ELR (cell line): ENCODE data around the gene S100A11.

Experiments
- DNase-seq: peaks from one replicate; pipeline ENCODE4 v3.0.0-alpha.2; 2015; ENCODE audit warnings: low read depth

S100A11 gene

DNA sequence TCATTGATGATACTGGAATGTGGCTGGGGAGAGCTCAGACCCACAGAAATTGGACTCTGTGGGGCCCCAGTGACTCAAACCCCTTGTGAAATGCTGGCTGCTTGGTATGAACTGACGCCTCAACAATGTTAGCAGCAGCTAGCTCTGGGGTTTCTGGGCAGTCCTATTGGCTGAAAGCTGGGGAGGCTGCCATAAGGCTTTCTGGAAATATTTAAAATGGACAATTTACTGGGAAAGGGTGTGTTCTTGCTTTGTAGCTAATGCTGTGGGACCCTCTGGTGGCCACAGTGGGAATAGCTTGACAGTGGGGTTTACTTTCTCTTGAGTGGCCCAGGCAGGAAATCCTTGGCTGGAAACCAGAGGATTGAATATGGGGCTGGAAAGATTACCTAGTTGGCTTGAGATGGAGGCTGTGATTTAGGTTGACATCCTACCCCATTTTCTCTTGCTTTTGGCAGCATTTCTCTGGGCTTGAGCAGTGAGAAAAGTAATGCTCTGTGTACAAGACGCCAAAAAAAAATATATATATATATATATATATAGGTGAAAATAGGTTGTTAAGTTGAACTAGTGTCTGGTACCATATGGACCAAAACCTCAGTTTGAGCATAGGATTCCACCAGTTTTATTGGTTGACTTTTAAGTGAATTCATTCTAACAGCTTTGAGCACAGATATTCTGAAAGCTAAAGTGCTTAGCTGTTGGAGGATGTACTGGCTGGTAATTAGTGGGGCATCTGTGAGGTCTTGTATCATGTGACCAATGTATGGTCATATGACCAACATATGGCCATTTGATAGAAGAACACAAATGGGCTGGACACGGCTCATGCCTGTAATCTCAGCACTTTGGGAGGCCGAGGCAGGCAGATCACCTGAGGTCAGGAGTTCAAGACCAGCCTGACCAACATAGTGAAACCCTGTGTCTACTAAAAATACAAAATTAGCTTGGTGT lies 34.9 kb downstream of the S100A11 start:
- DNase-seq = peak; percentile 96

DNA sequence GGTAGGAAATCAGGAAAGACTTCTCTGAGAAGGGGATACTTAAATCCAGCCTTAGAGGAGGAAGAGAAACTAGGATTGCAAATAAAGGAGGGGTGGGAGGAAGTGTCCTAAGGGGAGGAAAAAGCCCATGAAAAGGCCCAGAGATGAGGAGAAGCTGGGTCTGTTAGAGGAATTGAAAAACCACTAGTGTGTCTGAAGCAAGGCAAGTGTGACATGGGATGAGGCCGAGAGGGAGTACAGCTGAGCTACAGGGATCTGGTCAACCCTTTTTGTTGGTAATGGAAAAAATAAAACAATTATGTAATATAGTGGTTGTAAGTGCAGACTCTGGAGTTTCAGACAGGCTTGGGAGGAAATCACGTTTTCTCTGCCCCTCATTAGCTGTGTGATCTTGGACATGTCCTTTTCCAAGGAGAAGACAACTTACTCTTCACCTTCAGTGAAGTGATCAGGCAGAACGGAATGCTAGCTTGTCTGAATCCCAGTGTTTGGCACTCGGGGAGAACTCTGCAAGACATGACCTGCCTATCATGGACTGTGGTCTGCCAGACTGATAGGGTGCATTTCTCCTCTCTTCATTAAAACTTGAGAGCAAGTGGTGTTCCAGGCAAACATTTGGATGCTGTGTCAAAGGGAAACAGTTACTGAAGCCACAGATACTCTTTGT lies 35.7 kb downstream of the S100A11 start:
- no peak for DNase-seq

GRCh38 chr1:151998611-151999362 lies 38.0 kb downstream of the S100A11 start:
- DNase-seq = peak; percentile 82

DNA sequence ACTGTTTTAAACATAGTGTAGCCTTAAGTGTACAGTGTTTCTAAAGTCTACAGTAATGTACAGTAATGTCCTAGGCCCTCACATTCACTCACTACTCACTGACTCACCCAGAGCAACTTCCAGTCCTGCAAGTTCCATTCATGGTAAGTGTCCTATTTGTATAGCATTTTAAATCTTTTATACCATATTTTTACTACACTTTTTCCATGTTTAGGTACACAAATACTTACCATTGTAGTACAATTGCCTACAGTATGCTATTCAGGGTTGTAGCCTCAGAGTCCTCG lies 39.6 kb downstream of the S100A11 start:
- peak; percentile 52 for DNase-seq

DNA sequence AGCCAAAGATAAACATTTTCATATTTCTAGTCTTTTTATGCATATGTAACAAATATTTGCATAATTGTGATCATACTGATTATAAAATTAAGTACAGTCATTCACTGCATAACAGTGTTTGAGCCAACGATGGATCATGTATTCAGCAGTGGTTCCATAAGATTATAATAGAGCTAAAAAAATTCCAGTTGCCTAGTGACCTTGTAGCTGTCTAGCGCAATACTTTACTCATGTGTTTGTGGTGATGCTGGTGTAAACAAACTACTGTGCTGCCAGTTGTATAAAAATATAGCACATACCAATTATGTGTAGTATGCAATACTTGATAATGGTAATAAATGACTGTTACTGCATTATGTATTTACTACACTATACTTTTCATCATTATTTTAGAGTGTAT lies 41.0 kb downstream of the S100A11 start:
- peak; percentile 83 for DNase-seq

DNA sequence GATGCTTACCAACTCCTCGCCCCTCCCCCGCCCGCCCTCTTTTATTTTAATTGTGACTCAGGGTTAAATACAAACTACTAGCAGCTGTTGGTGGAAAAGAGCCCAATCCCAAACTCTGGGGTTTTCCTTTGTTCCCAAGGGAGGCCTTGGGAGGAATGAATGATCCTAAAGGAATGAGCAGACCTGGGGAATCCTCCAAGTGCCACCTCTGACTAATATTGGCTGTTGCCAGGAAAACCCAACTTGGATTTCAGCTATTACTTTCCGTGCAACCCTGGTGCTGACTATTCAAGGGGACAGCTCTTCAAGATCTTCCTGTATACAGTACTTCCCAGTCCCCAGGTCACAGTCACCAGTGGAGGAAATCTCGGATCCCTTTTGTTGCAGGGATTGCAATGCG lies 41.8 kb downstream of the S100A11 start:
- DNase-seq = peak; percentile 97

- peak; percentile 83 for DNase-seq
Measured at GRCh38 chr1:151993734-151994496, 42.9 kb downstream of the S100A11 start, which contains the start of gene S100A10. S100A10 (minus strand) TSS chr1:151993859; CDS start chr1:151986230, 7,629 bp downstream.

GRCh38 chr1:151993084-151993733 lies 43.6 kb downstream of the S100A11 start:
- peak; percentile 63 for DNase-seq

GRCh38 chr1:151992303-151993083 lies 44.3 kb downstream of the S100A11 start:
- DNase-seq = peak; percentile 99

DNA sequence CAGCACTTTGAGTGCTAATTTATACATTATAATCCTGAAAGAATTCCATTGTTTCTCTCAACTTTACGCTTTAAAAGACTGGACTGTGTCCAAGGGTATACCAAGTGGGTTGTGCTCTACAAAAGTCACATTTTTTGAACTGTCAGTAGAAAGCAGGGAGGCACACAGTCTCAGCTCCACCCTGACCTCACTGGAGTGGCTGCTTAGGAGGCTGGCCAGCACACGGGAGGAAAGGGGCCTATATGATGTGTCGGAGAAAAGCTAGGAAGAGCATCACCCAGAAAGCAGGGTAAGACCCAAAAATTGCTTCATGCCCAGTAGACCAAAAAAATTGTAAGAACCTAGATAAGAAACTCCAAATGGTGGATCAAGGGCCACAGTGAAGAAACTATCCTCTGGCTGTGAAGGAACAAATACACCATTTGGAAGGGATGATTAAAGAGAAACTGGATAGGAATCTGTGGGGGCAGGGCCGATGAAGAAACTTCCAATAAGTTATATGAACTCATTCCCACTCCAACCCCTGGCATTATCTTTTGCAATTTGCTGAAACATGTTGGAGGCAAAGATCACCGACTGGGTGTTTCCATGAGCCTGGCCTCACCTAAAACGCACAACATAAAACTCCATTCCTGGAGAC lies 45.0 kb downstream of the S100A11 start:
- DNase-seq = no peak

DNA sequence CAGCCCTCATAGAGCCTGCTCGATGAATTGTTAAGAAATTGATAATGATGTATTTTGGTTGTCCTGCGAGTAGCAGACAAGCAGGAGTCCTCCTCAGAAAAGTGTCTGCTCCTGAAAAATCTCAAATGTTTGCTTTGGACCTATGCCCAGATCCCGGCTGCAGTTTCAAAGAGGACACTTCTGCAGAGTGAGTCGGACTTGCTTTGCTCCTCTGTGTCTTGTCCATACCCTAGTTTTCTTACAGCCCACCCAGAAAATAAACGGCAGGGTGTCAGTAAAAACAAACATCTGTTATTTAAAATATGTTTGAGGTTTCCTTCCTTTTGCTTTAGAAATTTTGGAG lies 46.0 kb downstream of the S100A11 start:
- peak; percentile 71 for DNase-seq

GRCh38 chr1:151990058-151990855 lies 46.5 kb downstream of the S100A11 start:
- DNase-seq = no peak

- DNase-seq = peak; percentile 93
Measured at GRCh38 chr1:151989211-151989862, 47.5 kb downstream of the S100A11 start.

DNA sequence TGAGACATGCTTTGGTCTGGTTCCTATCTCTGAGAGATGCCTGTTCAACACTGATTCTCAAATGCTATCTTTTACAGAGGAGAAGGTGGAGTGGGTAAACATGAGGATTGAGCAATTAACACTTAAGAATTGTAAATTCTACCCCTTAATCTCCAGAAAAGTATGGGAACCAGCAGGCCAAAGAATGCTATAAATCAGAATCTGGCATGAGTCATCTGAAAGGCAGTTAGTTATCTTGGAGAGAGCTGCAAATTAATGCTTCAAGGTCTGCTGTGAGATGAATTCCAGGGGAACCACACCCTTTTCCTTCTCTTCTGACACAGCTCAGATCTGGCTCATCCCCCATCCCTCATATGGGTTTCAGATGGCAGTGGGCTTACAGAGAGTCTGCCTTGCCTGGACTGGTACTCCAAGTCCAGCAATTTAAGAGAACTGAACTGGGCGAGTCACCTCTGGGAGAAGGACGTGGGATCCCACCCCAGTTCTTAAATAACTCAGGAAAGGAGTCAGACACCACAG lies 48.3 kb downstream of the S100A11 start:
- DNase-seq = peak; percentile 96

DNA sequence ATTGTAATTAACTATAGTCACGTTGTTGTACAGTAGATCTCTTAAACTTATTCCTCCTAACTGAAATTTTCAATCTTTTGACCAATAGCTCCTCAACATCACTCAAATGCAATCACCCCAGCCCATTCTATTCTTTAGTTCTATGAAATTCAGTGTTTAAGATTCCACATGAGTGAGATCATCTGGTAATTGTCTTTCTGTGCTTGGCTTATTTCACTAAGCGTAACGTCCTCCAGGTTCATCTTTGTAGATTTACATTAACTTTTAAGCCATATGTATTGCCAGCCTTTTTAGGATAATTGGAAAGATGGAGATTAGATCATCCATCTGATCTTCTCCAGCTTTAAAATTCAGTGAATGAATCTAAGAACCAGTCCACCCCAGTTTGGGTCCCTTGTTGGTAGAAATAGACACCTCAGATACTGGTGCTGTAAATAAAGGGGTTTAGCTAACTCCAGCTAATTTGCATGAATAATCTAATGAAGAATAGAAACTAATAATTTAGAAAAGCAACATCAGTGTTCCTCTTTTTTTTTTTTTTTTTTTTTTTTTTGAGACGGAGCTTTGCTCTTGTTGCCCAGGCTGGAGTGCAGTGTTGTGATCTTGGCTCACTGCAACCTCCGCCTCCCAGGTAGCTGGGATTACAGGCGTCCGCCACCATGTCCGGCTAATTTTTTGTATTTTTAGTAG lies 50.2 kb downstream of the S100A11 start:
- DNase-seq = no peak

- no peak for DNase-seq
Measured at GRCh38 chr1:151985768-151986167, 51.0 kb downstream of the S100A11 start.

- DNase-seq = no peak
Measured at GRCh38 chr1:151985270-151985669, 51.5 kb downstream of the S100A11 start.
